Dedifferentiated amniotic fluid mesenchymal stem cell (primary cell): ENCODE results near the gene ADRA2B.

Experiments used
- DNase-seq: peaks from one replicate; pipeline ENCODE4 v3.0.0-alpha.2; 2016; ENCODE audit errors: extremely low spot score

The ADRA2B gene

DNA sequence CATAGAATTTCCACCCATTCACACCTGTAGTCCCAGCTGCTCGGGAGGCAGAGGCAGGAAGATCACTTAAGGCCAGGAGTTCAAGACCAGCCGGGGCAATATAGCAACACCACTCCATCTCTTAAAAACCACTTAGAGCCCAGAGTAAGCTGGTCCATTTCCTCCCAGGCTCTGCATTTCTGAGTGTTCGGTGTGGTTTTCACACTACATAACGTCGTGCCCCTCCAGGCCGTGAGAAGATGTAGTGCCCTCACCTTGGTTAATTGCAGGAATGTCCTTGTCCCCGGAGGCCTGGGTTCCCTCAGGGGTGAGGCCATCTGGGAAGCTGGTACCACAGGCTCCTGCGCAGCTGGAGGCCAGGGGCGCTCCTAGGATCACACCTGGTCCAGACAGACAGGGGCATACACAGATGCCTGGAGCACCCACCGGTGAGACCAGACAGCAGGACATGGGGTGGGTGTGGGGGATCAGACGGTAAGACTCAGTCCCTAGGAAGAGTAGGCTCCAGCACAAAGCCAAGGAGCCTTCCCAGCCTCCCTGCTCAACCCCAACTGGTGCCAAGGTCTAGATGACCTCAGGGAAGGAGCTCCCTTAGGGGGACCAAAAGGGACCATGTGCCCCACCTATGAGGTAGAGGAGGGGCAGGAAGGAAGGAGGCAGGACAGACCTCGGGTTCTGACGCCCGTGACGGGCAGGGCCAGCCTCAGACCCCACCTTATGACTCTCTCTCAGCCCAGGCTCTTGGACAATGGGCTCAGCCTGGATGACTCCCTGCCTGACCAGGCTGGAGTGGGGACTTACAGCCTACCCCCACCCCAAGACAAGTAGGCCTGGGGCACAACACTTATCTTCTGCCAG, 21.2 kb upstream of the ADRA2B start:
- no peak for DNase-seq

DNA sequence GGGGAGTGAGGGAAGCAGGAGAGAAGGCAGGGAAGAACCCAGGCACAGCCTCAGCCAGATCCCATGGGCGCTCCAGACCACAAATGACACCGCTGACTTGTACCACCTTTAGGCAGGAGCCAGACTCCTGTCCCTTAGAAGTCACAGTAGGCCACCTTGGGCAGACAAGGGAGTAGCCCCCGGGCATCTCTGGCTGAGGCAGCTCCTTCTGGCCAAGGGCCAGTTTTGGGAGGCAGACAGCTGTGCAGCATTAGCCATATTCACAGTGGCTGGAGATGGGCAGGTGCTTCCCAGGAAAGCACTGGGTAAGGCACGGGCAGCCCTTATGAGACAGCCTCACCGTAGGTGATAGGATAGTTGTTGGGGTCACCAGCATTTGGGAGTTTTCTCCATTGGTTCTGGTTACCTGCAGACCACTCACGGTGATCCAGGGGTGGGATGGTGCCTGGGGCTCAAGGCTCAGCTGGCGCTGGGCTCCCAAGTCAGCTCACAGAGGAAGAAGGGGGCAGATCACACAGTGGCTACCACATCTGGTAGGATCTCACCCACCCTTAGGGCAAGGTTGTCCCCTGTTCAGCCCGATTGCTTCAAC, 19.9 kb upstream of the ADRA2B start:
- no peak for DNase-seq

DNA sequence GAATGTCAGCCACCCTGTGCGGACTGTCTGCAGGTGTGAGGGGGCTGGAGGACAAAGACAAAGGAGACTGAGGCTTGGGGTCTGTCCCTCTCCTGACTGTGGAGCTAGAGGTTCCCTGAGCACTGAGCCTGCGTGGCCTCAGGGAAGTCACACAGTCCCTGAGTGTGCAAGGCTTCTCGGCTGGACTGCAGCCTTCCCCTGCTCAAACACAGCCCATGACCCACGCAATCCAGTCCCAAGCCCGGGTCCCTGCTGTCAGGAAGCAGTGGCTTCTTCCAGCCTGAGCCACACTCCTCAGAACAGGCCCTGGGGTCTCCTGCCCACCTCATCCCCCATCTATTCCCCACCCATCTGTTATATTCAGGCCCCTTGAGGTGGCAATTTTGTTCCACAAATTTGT, 19.2 kb upstream of the ADRA2B start:
- DNase-seq: no peak

DNA sequence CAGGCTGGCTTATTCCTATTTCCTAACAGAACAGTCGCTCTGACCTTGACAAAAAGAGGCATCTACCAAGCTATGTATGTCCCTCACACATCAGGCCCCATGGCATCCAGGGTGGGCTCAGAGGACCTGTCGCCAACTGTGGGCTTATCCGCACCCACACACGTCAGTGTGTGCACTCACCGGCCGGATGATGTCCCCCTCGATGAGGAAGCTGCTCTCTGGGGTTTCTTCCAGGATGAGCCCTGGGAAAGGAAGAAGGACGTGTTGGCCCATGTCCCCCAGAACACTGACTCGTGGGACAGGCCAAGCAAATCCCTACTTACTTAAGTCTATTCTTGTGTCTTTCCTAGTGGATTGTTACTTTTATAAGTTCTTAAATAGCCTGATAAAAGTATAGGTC, 18.8 kb upstream of the ADRA2B start:
- DNase-seq: no peak

DNA sequence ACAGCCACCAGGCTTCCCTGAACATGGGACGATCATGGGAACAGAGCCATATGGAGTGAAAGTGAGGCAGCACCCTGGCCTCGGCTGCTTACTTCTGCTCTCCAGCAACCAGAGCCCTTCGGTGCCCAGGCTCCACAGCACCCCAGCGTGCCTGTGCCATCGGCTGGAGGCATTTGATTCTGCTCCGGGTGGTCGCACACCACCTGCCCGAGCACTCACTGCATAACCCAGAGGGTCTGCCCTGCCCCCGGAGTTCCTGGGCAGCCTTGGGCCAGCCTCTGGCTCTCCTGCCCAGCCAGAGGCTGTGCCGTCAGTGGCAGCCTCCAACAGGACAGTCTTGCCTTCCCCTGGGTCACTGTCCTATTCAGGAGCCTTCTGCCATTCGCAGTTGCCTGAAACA, 18.1 kb upstream of the ADRA2B start:
- DNase-seq: no peak

DNA sequence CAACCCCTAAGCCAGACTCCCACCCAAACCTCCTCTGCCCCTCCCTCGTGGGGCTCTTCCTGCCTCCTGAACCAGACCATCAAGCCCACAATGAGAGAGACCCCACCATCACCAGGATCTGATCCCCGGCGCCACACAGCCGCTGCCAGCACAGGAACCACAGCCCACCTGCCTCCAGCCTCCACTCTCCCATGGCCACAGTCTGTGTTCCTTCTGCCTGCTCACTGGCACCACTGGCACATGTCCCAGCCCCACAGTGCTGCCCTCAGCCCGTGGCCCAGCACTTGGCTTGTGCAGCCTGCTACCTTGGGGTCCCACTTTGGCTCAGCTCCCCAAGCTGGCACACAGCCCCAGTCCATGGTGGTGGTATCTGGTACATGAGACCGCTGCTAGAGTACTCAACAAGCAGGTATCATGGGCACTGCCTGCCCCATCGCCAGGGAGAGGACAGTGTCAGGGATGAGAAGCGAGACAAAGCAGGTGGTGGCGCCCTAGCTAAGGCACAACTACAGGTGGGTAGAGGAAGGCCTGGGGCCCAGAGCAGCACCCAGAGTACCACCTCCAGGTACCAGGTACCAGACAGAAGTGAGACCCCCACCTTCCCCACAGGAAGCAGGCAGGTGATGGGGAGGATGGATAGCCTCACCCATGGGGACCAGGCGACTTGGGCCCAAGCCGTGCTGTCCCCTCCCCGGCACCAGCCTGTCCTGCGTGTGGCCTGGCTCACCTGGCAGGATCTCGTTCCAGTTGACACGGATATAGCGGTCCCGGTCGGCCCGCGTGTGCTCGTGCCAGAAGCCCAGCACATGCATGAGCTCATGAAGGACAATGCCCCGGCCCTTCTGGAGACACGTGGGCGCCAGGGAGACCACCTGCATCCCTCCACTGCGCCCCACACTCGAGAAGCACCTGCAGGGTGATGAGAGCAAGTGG, 15.7 kb upstream of the ADRA2B start:
- no peak for DNase-seq

DNA sequence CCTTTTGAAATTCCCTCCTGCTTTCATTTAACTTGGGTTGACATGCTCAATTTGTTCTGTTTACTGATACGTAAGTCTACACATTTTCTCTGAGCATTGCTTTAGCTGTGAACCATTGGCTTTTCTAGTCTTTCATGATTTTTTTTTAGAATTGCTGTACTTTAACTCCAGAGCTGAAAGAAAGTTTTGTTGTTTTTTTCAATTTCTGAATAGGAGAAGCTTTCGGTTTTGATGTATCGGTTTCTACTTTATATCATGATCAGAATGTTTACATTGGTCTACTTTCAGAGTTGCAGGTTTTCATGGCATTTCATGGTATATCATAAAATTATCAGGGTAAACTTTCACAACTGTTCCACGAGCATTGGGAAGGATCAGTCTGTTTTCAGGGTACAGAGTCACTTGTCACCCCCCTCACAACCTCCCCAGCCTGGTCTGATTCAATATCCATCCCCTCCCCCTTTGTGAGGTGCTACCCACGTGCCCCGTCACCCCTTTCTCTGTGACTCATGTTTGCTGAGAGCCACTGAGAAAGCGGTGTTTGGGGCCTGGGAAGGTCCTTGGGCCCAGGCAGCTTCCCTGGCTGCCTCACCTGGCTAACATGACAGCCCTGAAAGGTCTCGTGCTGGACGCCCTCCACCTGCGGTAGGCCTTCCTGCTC, 14.9 kb upstream of the ADRA2B start:
- no peak for DNase-seq

DNA sequence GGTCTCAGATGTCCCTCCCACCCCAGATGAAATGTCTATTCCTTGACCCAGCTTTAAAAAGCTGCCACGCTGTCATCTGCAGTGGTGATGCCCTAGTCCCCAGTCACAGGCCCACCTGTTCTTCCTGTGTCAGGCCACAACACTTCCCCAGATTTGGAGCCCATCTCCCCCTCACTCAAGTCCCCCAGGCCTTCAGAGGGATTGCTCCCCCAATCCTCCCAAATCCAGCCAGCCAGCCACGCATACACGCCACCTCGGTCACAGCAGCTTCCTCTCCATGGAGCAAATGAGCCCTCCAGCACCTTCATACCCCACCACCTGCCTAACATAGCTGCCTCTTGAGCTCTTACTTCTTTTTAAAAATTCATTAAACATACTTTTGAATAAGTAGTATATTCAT, 14.1 kb upstream of the ADRA2B start:
- no peak for DNase-seq

DNA sequence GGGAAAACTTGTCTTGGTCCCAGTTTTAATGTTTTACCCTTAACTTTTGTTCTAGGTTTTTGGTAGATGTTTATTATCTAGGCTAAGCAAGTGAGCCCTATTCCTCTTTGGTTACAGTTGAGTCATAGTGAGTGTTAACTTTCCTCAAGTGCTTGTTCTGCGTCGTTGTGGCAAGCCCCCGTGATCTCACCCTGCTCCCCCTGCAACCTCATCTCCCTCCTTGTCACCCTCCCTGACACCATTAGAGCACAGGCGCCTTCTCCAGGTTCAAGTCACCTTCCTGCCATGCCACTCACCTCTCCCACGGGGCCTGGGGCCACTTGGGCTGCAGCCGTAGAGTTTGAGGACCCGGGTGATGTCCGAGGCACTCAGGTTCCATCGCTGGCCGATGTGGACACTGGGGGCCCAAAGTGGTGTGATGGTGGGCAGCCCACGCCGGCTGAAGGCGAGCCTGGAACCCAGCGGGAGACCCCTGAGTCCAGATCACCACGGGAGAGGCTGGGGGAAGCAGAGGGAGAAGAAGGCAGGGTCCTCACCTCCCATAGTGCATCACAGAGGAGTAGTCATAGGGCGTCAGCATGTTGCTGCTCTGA, 13.3 kb upstream of the ADRA2B start:
- no peak for DNase-seq

DNA sequence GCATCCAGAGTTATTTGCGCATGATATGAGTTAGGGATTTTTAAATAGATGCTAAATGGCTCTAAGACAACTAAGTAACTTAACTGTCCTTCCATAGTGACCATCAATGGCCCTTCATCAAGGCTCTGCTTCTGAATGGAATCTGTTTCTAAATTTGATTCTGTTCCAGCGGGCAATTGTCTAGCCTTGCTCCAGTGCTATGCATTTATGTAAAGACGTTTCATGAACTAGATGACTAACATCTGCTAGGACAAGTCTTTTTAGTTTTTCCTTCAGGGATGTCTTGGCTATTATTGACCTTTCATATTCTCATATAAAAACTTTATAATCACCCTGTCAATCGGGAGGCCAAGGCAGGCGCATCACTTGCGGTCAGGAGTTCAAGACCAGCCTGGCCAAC, 12.1 kb upstream of the ADRA2B start:
- DNase-seq: no peak

DNA sequence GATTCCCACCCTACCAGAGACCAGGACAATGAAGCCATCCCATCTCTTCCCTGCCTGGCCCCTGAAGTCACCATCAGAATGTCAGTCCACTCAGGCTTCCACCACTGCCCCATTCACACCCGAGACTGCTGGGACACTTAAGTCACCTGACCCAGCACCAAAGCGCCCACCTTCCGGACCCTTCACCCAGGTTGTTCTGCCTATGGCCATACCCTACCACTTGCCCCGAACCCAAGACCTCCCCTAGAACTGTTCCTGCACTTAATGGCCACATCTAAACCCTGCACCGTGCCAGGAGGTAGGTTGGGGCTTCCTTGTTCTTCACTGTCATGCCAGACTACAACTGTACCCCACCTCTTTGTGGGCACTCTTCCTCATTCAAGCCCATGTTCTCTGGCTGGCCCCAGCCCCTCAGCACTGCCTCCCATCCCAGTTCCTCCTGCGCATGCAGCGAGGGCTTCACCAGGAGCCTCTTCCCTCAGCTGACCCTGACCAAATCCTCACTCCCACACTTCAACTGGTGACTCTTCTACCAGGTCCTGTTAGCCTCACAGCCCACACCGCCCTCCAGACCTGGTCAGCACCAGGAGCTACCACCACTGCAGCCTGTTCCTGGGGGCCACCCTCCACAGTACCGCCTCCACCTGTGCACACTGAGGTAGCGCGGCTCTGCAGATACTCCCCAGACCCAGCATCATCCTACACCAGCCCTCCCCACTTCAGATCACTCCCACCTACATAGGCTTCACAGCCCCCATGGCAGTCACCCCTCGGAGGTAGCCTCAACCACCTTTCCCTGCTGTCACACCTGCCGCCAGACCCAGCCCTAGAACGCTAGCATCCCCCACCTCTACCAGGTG, 8.3 kb upstream of the ADRA2B start:
- DNase-seq: no peak

DNA sequence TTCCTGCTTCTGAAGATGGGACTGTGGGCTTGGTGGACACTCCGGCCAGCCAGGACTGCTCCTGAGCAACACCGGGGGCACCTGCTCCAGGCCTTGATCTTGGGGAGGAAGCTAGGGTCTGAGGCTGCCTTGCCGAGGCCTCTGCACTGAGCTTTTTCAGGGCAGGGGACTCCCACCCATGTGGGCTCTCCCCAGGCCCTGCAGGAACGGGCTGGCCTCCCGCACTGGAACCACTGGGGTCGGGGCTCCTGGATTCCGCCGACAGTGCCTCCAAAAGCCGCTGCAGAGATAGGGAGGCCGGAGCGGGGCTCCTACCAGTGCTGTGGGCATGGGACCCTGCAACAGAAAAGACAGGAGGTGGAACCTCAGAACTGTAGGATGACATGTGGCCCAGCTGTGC, 7.6 kb upstream of the ADRA2B start:
- DNase-seq: no peak

DNA sequence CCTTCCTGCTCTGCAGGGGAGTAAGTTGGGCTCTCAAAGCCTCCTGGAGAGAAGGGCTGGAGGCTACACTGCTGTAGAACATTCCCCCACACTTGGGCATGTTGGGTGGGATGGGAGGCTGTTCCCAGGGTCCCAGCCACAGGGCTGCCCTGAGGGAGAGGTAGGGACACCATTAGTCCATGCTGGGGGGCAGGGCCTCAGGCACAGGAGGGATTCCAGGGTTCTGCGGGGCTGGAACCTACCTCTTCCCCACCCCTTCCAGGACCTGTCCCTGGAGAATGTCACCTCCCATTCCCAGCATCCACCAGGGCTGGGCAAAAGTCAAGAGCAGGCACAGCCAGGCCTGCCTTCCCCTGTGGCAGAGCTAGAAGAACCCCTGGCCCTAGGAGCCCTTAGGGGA, 6.9 kb upstream of the ADRA2B start:
- no peak for DNase-seq

DNA sequence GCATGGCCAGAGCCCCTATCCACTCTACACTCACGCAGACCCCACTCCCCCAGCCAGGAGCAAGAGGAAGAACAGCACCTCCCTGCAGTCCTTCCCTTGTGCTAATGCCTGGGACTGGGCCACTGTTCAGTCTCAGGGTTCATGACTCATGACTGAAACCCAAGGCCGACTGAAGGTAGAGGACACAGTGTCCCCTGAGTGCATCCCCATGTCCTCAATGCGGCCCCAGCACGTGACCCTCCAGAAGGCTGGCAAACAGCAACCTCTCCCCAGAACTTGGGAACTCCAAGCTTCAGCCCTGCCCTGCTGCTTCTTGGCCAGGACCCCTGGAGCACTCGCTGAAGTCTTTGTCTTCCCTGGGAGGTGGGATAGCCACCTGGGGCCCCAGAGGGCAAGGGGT, 6.0 kb upstream of the ADRA2B start:
- DNase-seq: no peak

DNA sequence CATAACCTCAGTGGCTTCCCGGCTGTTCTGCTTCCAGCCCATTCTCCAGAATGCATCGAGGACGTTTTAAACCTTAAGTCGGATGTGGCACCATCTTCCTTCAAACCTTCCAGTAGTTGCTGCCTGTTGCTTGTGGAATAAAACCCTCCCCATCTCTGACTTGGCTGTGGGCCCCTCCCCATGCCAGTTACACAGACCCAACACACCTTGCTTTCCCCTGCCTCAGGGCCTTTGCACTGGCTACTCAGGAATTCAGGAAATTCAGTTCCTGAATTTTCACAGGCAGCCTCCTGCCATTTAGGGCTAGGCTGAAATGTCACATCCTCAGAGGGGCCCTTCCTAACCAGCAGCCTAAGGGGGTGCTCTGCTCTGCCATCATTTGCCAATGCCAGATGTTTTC, 5.0 kb upstream of the ADRA2B start:
- no peak for DNase-seq

DNA sequence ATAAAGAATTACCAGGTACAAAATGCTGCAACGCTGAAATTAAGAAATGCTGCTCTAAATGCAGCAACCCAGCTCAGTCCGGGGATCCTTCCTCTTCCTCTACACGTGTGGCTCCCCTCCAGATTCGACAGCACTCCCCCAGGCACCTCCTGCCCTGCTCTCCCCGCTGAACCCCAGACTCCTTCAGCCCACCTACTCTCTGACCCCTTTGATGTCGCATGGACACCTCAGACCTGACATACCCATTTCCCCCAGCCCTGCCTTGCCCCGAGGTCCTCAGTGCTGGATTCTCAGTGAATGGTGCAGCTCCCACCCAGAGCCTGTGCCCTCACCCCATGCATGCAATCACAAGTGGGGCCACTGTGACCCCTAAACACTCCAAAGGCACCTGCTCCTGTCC, 4.6 kb upstream of the ADRA2B start:
- DNase-seq: no peak

DNA sequence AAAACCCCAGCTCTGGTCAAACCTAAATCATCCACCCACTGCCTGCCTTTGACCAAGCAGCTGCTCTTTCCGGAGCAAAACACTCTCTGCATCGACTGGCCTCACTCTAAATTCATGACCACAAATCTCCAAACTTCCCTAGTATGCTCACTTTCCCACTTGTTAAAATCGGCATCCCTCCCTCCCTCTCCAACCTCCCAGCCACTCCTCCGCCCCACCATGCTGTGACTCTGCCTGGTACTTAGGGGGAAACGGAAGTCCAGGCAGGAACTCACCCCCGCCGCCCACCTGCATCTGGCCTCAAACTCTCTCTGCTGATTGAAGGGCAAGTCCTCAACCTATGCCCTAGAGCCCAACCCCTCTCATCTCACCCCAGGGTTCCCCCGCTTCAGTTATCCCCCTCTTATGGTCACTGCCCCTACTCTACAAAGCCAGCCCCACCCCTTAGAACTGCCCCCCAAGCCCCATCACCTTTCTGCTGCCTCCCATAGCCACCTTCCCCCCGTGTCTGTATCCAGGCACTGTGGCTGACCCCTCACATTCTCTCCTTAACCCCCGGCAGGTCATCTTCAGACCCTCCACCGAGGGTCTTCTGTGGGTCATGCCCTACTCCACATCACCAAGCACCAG, 3.8 kb upstream of the ADRA2B start:
- DNase-seq: no peak

DNA sequence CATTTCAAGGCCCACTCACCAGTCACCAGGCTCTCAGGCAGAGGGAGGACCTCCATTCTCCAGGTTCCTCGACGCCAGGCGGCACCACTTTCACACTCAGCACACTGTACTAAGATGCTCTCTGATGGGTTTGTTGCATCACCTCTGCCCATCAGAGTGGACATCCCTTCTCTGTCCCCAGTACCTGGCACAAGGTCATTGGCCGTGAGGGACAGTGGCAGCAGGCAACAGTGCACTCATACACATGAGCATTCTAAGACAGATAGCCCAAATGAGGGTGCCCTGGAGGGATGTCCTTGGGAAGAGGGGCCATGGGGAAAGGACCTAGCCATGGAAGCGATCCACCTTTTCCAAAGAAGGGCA, 3.0 kb upstream of the ADRA2B start:
- no peak for DNase-seq

DNA sequence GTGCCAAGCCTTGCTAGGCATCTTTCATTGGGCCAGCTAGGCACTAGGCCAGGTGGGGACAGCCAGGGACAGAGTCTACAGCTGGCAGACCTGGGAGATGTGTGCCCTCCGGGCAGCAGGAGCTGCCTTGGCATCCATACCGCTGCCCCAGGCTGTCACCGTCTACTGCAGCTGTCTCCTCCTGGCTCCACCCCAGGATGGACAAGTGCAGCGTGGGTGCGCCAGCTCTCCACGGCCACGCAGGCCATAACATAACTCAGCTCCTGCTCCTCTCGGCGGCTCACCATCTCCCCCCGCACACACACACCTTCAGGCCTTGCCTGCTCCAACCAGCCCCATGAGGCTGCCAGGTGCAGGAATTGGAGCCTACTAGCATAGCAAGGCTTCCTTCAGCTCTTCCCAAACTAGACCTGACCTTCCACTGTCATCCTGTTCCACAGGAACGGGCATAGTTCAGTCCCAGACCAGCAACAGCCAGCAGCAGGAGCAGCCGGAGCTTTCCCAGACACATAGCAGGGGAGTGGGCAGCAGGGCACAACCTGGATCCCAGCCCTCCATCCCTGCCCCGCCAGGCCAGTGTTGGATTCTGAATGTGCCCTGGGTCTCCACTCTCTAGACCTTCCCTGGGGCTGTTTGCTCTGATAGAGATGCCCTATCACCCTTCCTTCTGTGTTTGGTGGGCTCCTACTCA, 2.5 kb upstream of the ADRA2B start:
- no peak for DNase-seq
